ENCODE data around the gene PAQR4.
"Not testable (repeated sequence)": the region's sequence is repeated elsewhere in the genome, so short reads cannot be mapped to it uniquely, and the experiment has no call there.

The PAQR4 gene

DNA sequence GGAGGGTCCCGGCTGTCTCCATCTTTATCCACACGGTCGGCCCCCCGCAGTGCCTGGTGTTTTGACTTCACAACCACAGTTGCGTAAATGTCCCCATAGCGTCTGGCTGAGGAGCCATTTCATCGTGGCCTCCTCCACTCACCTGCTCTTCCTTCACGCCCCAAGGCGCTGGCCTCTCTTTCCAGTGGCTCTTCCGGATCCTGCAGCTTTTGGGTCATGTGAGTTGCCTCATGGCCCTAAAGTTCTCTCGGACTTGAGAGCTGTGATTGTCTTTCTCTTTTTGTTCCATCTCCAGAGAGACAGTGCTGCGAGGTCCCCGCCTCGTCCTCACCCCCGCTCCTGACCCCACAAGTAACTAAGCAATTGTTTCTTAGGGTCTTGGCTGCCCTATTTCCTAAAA, 34.7 kb upstream of the PAQR4 start:
- TF ChIP-seq ZFX (IDR thresholded peaks at IDR 0.05; ENCODE audit: borderline replicate concordance): no peak
- TF ChIP-seq, protein P1, sequence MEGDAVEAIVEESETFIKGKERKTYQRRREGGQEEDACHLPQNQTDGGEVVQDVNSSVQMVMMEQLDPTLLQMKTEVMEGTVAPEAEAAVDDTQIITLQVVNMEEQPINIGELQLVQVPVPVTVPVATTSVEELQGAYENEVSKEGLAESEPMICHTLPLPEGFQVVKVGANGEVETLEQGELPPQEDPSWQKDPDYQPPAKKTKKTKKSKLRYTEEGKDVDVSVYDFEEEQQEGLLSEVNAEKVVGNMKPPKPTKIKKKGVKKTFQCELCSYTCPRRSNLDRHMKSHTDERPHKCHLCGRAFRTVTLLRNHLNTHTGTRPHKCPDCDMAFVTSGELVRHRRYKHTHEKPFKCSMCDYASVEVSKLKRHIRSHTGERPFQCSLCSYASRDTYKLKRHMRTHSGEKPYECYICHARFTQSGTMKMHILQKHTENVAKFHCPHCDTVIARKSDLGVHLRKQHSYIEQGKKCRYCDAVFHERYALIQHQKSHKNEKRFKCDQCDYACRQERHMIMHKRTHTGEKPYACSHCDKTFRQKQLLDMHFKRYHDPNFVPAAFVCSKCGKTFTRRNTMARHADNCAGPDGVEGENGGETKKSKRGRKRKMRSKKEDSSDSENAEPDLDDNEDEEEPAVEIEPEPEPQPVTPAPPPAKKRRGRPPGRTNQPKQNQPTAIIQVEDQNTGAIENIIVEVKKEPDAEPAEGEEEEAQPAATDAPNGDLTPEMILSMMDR (IDR thresholded peaks at IDR 0.05): no peak
- no peak overlapping the region for H3K27ac ChIP-seq

DNA sequence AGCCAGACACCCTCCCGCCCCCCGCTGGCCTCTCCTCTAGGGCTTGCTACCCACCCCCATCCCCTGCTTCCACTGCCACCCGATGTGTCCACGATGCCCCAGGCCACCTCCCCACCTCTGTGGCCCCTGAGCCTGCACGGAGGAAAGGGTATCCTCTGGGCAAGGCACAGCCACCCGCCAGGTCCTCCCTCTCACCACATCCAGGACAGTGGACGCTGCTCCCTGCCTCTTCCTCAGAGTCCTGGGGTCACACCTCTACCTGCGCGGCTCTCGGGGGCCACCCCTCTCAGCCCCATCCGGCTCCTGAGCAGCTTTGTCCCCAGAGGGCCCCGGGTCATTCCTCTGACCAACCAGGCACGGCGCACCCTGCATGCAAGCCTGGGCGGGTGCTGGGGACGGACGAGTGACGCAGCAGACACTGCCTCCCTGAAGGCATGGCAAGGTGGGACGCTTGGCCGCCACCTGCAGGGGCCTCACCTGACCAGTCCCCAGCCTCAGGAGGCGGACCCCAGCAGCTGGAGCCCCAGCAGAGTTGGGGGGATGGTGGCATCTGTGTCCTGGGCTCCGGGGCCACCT, 32.6 kb upstream of the PAQR4 start:
- H3K27ac ChIP-seq: no peak overlapping the region
- no peak for TF ChIP-seq ZFX (IDR thresholded peaks at IDR 0.05; ENCODE audit: borderline replicate concordance)
- TF ChIP-seq, protein P1 (IDR thresholded peaks at IDR 0.05): no peak

DNA sequence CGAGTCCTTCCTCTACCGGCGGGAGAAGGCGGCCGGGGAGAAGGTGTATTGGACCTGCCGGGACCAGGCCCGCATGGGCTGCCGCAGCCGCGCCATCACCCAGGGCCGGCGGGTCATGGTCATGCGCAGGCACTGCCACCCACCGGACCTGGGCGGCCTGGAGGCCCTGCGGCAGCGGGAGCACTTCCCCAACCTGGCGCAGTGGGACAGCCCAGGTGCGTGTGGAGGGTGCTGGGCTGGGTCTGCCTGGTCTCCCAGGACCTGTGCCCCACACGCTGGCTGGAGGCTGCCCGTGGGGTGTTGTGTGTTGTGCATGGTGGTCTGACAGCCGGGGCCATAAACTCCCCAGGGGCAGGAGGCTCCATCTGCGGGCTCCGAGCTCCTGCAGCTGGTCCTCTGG, 32.0 kb upstream of the PAQR4 start:
- H3K27ac ChIP-seq: no peak overlapping the region
- TF ChIP-seq ZFX (IDR thresholded peaks at IDR 0.05; ENCODE audit: borderline replicate concordance): no peak
- TF ChIP-seq, protein P1 (IDR thresholded peaks at IDR 0.05): no peak

DNA sequence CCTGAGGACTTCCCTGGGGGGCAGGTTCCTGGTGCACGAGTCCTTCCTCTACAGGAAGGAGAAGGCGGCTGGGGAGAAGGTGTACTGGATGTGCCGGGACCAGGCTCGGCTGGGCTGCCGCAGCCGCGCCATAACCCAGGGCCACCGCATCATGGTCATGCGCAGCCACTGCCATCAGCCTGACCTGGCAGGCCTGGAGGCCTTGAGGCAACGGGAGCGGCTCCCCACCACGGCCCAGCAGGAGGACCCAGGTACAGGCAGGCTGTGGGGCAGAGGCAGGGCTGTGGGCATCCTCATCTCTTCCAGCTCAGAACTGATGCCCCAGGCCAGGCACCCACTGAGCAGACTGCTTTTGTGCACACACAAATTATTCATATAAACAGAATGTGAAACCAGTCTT, 30.9 kb upstream of the PAQR4 start:
- H3K27ac ChIP-seq: no peak overlapping the region
- TF ChIP-seq ZFX (IDR thresholded peaks at IDR 0.05; ENCODE audit: borderline replicate concordance): no peak
- TF ChIP-seq, protein P1 (IDR thresholded peaks at IDR 0.05): no peak

DNA sequence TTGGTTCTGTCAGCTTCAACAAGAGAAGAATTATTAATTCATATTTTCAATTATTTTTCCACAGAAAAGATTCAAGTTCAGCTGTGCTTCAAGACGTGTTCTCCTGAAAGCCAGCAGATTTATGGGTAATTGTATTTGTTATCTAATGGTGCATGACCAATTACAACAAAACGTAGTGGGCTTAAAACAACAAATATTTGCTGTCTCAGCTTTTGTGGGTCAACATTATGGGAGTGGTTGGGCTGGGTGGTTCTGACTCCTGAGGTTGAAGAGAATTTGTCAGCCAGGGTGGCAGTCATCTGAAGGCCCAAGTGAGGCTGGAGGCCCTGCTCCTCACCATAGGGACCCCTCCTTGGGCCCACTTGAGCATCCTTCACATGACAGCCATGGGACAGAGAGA, 29.2 kb upstream of the PAQR4 start:
- no peak overlapping the region for H3K27ac ChIP-seq
- TF ChIP-seq ZFX (IDR thresholded peaks at IDR 0.05; ENCODE audit: borderline replicate concordance): no peak
- TF ChIP-seq, protein P1 (IDR thresholded peaks at IDR 0.05): no peak

DNA sequence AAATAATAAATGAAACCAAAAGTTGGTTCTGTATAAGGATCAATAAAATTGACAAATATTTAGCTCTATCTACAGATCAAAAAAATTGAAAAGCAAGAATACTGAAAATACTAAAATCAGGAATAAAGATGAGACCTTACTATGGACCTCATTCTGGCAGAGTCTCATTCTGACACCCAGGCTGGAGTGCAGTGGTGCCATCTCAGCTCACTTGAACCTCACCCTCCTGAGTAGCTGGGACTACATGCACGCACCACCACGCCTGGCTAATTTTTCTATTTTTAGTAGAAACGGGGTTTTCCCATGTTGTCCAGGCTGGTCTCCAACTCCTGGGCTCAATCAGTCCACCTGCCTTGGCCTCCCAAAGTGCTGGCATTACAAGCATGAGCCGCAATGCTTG, 27.1 kb upstream of the PAQR4 start:
- TF ChIP-seq ZFX (IDR thresholded peaks at IDR 0.05; ENCODE audit: borderline replicate concordance): no peak
- TF ChIP-seq, protein P1 (IDR thresholded peaks at IDR 0.05): no peak
- H3K27ac ChIP-seq: no peak overlapping the region

DNA sequence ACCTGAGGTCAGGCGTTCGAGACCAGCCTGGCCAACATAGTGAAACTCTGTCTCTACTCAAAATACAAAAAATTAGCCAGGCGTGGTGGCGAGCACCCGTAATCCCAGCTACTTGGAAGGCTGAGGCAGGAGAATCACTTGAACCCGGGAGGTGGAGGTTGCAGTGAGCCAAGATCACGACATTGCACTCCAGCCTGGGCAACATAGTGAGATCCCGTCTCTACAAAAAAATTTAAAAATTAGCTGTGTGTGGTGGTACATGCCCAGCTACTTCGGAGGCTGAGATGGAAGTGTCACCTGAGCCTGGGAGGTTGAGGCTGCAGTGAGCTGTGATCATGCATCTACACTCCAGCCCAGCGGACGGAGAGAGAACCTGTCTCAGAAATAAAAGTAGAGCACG, 25.4 kb upstream of the PAQR4 start:
- not testable (repeated sequence) for H3K27ac ChIP-seq

DNA sequence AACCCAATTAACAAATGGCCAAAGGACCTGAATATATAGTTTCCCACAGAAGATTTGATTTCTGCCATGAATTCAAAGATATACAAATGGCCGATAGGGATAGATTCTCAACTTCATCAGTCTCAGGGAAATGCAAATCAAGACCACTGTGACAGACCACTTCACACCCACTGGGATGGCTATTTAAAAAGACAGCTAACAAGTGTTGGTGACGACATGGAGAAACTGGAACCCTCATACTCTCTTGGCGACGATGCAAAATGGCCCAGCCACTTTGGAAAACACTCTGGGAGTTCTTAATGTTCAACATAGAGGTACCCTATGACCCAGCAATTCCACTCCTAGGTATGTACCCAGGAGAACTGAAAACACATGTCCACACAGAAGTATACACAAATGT, 22.5 kb upstream of the PAQR4 start:
- TF ChIP-seq, protein P1 (IDR thresholded peaks at IDR 0.05): no peak
- TF ChIP-seq ZFX (IDR thresholded peaks at IDR 0.05; ENCODE audit: borderline replicate concordance): no peak
- H3K27ac ChIP-seq: no peak overlapping the region
